Activated CD8-positive, alpha-beta memory T cell treated with anti-CD3 and anti-CD28 coated beads, Interleukin-2, amount 50 U/mL, for 4 hours (primary cell): Measurements from ENCODE around the gene XKR7.
"Not testable (repeated sequence)": the region's sequence is repeated elsewhere in the genome, so short reads cannot be mapped to it uniquely, and the experiment has no call there.

ENCODE experiments used
- DNase-seq: peaks from one replicate; pipeline ENCODE4 v3.0.0-alpha.2; 2020

The XKR7 gene

GRCh38 chr20:31967830-31968249, at the start of gene XKR7:
XKR7 (plus strand) TSS chr20:31968151; CDS start chr20:31968176, 25 bp downstream.
- DNase-seq, result peak; percentile 24

- DNase-seq, result no peak
These were observed 49.4 kb upstream of the XKR7 start for GRCh38 chr20:31918466-31919105.

GRCh38 chr20:31919410-31920155, 48.4 kb upstream of the XKR7 start:
- no peak for DNase-seq

GRCh38 chr20:31920275-31920855, 47.6 kb upstream of the XKR7 start:
- no peak for DNase-seq

GRCh38 chr20:31921480-31921879, 46.5 kb upstream of the XKR7 start:
- DNase-seq, result not testable (repeated sequence)

GRCh38 chr20:31922181-31922580, 45.8 kb upstream of the XKR7 start:
- no peak for DNase-seq

GRCh38 chr20:31922588-31922987, 45.4 kb upstream of the XKR7 start:
- no peak for DNase-seq

- DNase-seq, result no peak
These were observed 44.3 kb upstream of the XKR7 start for GRCh38 chr20:31923388-31924331.

GRCh38 chr20:31924561-31924960, 43.4 kb upstream of the XKR7 start:
- no peak for DNase-seq

GRCh38 chr20:31925631-31926030, 42.3 kb upstream of the XKR7 start:
- DNase-seq, result no peak

GRCh38 chr20:31926493-31926892, 41.5 kb upstream of the XKR7 start:
- DNase-seq, result no peak

- DNase-seq, result no peak
These were observed 40.3 kb upstream of the XKR7 start for GRCh38 chr20:31927627-31928159.

GRCh38 chr20:31929631-31930030, 38.3 kb upstream of the XKR7 start:
- not testable (repeated sequence) for DNase-seq

GRCh38 chr20:31930779-31931178, 37.2 kb upstream of the XKR7 start:
- DNase-seq, result no peak

- DNase-seq, result no peak
These were observed 34.3 kb upstream of the XKR7 start for GRCh38 chr20:31933698-31934097.

- no peak for DNase-seq
These were observed 33.5 kb upstream of the XKR7 start for GRCh38 chr20:31934491-31934890.

GRCh38 chr20:31934968-31935764, 32.8 kb upstream of the XKR7 start:
- DNase-seq, result no peak

GRCh38 chr20:31936420-31936819, 31.5 kb upstream of the XKR7 start:
- DNase-seq, result no peak

- no peak for DNase-seq
These were observed 30.1 kb upstream of the XKR7 start for GRCh38 chr20:31937820-31938219.

GRCh38 chr20:31939661-31940060, 28.3 kb upstream of the XKR7 start:
- no peak for DNase-seq

GRCh38 chr20:31943052-31943471, 24.9 kb upstream of the XKR7 start:
- no peak for DNase-seq

- DNase-seq, result no peak
These were observed 22.6 kb upstream of the XKR7 start for GRCh38 chr20:31945319-31945718.
